AG04449 (cell line): ENCODE measurements around the gene ZBTB48.
"Not testable (repeated sequence)": the region's sequence is repeated elsewhere in the genome, so short reads cannot be mapped to it uniquely, and the experiment has no call there.

Source experiments
- CTCF ChIA-PET: fragments of 350-600 bp; formaldehyde crosslinking; extraction: SDS; loops from one replicate; lab custom pipeline; 2021; ENCODE audit warnings: antibody characterized with exemption; lab: Yijun Ruan, JAX
- POLR2A ChIA-PET: fragments of 400-600, 350-600 bp; formaldehyde crosslinking; extraction: SDS; loops from one replicate; lab custom pipeline; 2020; ENCODE audit warnings: antibody characterized with exemption, inconsistent platforms; lab: Yijun Ruan, JAX
- DNase-seq: peaks from one replicate; pipeline ENCODE4 v3.0.0-alpha.2; 2010; ENCODE audit warnings: low read depth, low spot score
- H3K4me3 ChIP-seq: 2 replicates; pipeline ENCODE4 v1.5.1; 2011; ENCODE audit warnings: low read depth, mild to moderate bottlenecking, control low read depth, low read length
- CTCF ChIP-seq: IDR thresholded peaks from one replicate; pipeline ENCODE4 v1.5.1; 2011; ENCODE audit warnings: mild to moderate bottlenecking, moderate library complexity, low read length, control low read depth, inconsistent platforms; ENCODE audit not compliant: insufficient read depth; ENCODE audit errors: missing control alignments

Gene ZBTB48

DNA sequence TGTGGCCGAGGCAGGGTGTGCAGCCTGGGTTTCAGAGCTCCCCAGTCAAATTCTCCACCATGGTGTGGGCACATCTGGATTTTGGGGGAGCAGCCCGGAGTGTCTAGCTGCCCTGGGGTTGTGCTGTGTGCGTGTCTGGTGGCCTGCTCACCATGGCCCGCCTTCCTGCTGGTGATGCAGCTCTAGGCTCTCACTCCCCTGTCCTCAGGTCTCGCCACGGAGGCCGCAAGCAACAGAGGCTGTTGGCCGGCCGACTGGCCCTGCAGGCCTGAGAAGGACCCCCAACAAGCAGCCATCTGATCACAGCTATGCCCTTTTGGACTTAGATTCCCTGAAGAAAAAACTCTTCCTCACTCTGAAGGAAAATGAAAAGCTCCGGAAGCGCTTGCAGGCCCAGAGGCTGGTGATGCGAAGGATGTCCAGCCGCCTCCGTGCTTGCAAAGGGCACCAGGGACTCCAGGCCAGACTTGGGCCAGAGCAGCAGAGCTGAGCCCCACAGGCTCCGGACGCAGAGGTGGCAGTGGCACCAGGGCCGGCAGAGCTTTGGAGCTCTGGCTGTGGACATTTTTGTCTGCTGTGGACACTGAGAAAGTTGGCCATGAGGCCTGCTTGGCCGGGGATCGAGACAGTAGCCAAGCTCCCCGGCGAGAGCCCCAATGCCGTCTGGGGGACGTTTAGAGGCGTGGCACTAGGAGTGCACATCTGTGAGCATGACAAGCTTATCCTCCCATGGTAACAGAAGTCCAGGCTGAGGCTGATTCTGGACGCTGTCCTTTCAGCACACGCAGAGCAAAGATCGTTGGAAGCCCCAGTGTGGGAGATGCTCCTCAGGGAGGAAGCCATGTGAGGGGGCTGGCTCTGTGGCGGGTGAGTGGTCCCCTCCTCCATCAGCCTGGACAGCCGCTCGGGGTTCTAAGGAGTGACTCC, 53.1 kb downstream of the ZBTB48 start:
- no peak for TF ChIP-seq CTCF
- ChIA-PET POLR2A (no interaction called here), CTCF (interaction anchor here (1.0 to 7.6 kb wide), 4 partner anchors 13 to 147 kb away, joined by 3 to 69 read pairs (median 4); partner anchors contain the start of gene NOL9)
- no peak for DNase-seq
- no peak overlapping the region for H3K4me3 ChIP-seq

DNA sequence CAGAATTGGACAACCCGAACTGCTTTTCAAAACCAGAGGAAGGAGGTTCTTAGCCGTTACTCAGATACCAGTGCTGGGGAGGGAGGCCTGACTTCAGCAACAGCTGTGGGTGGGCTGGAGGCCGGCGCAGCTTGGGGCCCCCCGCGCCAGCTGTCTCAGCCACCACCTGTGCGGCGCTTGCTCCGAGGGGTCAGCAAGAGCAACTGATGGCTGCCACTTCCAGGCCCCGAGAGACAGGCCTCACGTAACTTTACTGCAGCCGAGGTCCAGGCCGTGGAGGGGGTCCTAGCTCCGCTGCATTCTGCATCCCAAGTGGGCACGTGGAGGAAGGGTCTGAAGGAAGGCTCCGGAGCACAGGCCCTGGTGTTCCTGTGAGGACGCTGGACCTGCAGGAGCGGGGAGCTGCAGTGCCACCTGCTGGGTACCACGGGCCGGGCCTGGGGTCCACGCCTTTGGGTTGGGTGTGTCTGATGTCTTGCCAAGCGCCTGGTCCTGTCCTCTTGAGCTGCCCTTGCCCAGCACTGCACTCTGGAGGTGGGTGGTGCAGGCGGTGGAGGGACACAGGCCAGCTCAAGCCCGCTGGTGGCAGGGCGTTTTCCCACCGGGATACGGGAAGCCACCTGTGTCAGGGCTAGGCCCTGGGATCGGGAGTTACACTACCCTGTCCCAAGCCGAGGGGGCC, 54.7 kb downstream of the ZBTB48 start:
- POLR2A ChIA-PET = no interaction called here
- H3K4me3 ChIP-seq = no peak overlapping the region
- CTCF ChIA-PET = interaction anchor here (0.6 to 7.6 kb wide), 9 partner anchors 9 to 144 kb away, joined by 3 to 69 read pairs (median 3); partner anchors contain the start of genes NOL9 and TAS1R1
- TF ChIP-seq CTCF = peak; percentile 66
- no peak for DNase-seq

- ChIA-PET POLR2A (no interaction called here), CTCF (interaction anchor here (0.6 to 7.6 kb wide), 9 partner anchors 9 to 145 kb away, joined by 3 to 69 read pairs (median 3); partner anchors contain the start of genes NOL9 and TAS1R1)
- no peak for DNase-seq
- H3K4me3 ChIP-seq = no peak overlapping the region
- no peak for TF ChIP-seq CTCF
Observed at GRCh38 chr1:6635161-6635909, 55.5 kb downstream of the ZBTB48 start.

GRCh38 chr1:6635910-6636760, 56.3 kb downstream of the ZBTB48 start:
- H3K4me3 ChIP-seq = no peak overlapping the region
- POLR2A ChIA-PET = no interaction called here
- DNase-seq = no peak
- CTCF ChIA-PET = interaction anchor here (0.8 to 7.6 kb wide), 3 partner anchors 10 to 150 kb away, joined by 3 to 69 read pairs (median 6); partner anchors contain the start of genes NOL9 and TAS1R1
- TF ChIP-seq CTCF = no peak

DNA sequence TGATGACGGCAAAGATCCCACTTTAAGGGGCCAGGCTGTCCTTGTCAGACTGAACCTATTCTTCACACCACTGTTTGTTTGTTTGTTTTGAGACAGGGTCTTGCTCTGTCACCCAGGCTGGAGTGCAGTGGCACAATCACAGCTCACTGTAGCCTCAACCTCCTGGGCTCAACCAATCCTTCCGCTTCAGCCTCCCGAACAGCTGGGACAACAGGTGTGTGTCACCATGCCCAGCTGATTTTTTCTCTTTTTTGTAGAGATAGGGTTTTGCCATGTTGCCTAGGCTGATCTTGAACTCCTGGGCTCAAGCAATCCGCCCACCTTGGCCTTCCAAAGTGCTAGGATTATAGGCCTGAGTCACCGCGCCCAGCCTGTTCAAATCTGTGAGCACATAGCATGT, 57.0 kb downstream of the ZBTB48 start:
- DNase-seq, H3K4me3 ChIP-seq: not testable (repeated sequence)
- ChIA-PET CTCF (interaction anchor here (0.8 to 7.6 kb wide), 3 partner anchors 9 to 151 kb away, joined by 3 to 69 read pairs (median 4); no protein-coding TSS in a partner anchor), POLR2A (interaction anchor here (0.6 kb wide), 1 partner anchor 12 kb away, joined by 3 read pairs; no protein-coding TSS in a partner anchor)
